Adipose tissue (tissue), 3 donors: Measurements from ENCODE around the gene SARDH. TPM values are rescaled to one million over a fixed set of nuclear protein-coding genes. Genes with fewer than 3 reads are reported as not detected.

Source experiments
- H3K27ac ChIP-seq: one replicate; pipeline ENCODE4 v1.5.1; 2013; ENCODE audit warnings: low read depth, low read length
- WGBS, 3 donors: extraction: QIAGEN DNeasy Blood & Tissue Kit; methylation state at CpG; one replicate each; pipeline ENCODE4 v1.1.7; 2013; 5-methylcytosine and 5-hydroxymethylcytosine counted together
- polyA plus RNA-seq, 3 donors: library from polyadenylated mRNA; stranded (reverse); fragments of 200-250 nt; gene quantifications; one replicate each; pipeline ENCODE4 v1.2.3, GENCODE V29; 2013
- donor health status: healthy with polysubstance abuse.
- donor health status: Bipolar disorder and iron deficiency.
- donor health status: healthy.

SARDH gene
- polyA plus RNA-seq, 3 donors = 1.2 to 6.5 (median 1.7) TPM

DNA sequence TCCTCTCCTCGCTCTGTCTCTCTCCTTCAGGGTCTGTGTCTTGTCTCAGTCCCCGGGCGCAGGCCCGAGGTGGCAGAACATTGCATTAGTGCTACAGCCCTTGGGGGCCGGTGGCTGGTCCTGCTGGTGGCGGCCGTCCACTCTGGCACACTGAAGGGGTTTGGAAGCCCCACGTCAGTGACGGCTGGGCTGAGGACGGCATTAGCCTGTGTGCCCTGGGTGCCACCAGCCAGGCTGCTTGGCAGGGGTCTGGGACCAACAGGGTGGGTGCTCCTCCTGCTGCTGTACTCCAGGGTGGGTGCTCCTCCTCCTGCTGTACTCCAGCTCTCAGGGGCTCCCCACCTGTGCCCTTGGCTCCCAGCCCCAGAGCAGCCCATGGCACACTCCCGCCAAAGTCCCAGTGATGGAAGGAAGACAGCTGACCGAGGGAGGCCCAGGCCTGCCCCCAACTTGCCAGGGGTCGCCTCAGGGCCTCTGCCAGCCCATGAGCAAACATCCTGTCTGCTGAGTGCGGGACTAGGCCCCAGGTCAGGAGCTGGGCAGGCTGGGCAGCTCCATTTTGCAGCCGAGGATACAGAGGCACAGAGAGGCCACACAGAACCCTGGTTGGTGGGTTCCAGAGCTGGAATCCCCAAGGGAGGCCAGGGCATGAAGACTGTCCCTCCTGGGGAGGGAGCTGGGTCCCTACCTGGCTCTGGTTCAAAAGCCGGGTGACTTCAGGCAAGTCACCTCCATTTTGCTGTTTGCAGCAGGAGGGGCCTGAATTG lies 27.3 kb downstream of the SARDH start:
- no peak overlapping the region for H3K27ac ChIP-seq
- WGBS, 3 donors = 85 to 88% (median 87%) methylated on average over 16 of the region's 16 CpGs

DNA sequence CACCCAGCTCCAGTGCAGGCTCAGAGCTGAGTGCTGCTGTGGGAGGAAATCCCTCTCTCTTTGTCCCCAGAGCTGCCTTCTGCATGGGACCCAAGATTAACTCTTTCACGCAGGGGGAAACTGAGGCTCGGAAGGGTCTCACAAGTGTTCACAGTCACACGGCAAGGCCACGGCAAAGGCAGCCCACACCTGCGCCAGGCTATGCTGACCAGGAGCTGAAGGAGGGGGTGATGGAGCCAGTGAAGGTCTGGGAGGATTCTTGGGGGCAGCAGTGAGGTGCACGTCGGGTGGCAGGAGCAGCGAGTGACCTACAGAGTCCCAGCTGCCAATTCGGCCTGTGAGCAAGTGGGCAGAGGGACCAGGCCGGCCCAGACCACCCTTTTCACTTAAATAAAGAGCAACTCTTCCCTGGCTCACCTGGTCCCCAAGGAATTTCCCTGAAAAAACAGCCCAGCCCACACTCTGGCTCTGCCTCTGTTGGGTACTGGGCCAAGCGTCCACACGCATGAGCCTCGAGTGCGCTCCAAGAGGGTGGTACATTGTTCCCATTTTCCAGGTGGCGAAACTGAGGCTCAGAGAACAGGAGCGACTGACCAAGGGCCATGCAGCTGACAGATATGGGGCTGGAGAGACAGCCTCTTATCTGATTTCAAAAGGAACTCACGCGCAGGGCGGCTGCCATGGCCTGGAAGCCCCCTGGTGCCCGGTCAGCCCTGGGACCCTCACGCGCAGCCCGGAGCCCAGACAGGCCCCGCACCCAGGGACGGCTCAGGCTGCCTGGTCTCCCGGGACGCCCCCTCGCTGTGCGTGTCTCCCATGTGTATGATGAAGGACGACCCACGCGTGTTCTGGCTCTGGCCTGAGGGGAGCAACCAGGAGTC lies 28.2 kb downstream of the SARDH start:
- WGBS, 3 donors = 91 to 93% (median 92%) methylated on average over 31 to 32 of the region's 32 CpGs
- H3K27ac ChIP-seq = no peak overlapping the region

DNA sequence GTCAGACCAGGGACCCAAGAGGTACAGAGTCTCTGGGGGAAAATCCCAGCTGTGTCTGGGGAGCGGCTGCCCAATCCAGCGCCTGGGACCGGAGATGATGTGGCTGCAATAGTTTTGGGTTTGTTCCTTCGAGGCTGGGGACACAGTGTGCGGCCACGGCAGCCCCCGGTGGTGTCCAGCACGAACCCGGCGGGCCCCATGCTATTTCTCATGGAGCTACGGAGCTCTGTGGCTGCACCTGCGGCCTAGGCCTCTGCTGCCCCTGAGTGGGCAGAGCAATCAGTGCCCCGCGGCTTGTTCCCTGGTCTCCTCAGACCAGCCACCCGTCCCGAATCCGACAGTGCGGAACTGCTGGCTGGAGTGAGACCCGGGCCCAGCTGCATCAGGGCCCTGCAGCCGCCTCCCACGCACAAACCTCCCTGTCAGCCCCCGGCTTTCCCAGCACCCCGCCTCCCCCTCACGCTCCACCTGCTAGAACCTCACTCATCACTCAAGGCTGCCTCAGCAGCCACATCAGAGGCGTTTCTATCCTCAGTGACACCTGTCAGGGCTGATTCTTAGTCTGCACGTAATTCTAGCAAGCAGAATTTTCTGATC lies 29.0 kb downstream of the SARDH start:
- H3K27ac ChIP-seq = no peak overlapping the region

DNA sequence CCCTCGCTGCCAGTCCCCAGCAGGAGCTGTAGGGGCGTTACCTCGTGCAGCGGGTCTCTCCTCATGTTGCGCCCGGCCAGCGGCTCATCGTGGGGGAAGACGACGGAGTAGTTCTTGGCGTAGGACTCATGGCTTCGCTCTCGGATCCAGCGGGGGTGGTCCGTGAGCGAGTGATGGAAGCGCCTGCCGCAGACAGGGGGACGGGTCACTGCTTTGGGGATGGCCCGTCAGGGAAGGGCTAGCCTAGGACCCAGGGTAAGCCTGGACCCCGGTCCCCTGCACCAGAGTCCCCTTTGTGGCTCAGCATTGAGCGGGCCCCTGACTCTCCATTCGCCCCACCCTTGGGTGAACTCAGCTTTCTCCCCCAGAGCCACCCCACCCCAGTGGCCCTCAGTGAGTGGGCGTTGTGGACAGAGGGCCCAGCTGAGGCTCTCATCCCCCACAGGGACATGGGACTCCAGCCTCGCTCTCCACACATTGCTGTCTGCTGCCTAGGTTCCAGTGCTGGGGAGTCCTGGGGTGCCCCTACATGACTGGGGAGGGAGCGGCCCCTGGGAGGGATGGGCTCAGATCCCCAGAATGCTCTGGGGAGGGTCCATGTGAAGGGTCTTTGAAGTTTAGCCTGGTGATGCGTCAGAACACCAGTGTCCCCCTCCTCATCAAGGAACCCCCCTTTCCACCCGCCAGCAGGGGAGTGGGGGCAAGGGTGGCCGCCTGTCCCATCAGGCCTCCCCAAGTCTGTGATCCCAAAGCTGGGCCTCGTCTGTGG lies 29.7 kb downstream of the SARDH start:
- WGBS, 3 donors = 89 to 93% (median 90%) methylated on average over 30 of the region's 30 CpGs
- no peak overlapping the region for H3K27ac ChIP-seq

More for the DNA sequence above, 29.0 kb downstream of the SARDH start:
- WGBS, 3 donors = 73 to 78% (median 77%) methylated on average over 26 of the region's 26 CpGs

DNA sequence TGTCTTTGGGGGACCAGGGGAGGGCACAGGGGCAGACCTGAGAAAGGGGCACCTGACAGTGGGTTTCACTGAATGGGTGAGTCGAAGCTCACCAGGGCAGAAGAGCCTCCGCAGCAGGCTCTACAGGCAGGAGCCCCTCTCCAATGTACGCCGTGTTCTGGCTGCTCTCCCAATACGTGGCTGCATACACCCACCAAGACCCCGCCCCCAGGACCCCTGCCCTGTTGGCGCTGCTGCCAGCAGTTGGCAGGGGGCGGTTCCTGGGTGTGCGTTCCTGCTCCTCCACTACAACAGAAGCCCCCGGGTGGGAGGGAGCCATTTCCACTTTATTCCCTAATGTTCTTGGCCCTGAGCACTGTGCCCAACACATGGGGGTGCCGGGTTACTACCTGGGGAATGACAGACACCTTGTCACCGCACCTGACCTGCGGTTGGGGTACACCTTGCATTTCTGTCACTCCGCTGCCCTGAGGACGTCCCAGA lies 30.3 kb downstream of the SARDH start:
- WGBS, 3 donors = 82 to 89% (median 85%) methylated on average over 15 of the region's 15 CpGs
- H3K27ac ChIP-seq = no peak overlapping the region

DNA sequence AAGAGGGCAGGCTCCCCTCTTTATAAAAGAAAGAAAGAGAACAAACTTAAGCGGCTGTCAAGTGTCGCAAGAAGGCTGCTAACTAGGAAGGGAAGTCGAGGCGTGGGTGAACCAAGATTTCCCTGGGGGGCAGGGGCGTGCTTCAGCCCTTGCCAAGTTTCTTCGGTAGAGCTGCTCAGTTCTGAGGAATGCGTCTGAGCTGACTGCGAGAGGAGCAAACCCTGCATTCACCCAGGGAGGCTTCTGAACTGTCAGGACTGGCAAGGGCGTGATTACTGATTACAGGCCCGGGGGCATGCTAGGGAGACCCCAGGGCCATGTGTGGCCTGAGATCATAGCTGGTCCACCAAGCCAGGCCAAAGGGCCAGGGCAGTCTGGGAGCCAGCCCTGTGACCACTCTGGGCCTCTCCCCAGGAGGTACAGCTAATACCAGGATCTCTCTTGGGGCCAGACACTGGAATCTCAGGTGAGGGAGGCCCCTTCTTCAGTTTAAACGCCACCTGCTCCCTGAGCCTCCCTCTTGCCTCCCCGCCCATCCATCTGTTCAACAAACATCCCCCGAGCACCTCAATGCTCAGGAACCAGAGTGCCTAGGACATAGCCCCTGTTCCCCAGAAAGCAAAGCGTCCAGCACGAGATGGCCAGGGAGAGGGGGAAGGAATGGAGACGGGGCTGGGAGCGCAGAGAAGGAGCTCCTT lies 30.9 kb downstream of the SARDH start:
- 58 to 80% (median 59%) methylated on average over 17 of the region's 17 CpGs for WGBS, 3 donors
- no peak overlapping the region for H3K27ac ChIP-seq

DNA sequence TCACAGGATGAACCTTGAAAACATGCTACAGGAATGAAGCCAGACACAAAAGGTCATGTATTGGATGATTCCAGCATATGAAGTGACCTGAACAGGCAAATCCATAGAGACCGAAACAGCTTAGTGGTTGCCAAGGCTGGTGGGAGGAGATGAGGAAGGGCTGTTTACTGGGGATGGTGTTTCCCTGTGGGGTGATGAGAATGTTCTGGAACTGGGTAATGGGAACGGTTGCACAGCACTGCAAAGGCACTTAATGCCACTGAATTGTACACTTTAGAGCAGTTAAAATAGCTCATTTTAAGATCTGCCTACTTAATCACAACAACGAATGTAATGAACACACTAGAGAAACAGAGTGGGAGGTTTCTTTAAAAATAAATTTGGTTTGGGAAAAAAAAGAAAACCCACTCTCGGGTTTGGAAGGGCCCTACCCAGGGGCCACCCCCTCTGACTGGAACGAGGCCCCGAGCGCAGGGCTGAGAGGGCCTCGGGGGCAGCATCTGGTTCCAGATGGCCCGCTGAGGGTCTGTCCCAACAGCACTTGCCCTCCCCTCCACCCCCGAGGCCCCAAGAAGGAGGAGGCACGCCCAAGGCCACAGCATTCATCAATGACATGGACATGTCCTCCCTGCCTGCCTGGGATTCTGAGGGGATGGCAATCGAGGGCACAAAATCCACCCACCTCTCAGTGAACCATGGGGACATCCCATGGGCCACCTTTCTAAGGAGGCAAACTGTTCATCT lies 31.7 kb downstream of the SARDH start:
- H3K27ac ChIP-seq = no peak overlapping the region
- 47 to 78% (median 58%) methylated on average over 12 of the region's 12 CpGs for WGBS, 3 donors

DNA sequence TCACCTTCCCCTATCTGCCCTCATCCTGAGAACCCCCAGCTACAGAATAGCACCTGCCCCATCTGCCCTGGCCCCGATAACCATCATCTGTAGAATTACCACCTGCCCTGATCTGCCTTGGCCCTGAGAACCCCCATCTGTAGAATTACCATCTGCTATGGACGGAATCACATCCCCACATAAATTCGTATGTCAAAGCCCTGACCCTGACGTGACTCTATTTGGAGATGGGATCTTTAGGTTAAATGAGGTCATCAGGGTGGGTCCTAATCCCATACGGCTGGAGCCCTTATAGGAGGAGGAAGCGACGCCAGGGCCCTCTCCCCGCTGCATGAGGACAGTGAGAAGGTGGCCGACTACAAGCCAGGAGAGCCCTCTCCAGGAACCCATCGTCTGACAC lies 32.6 kb downstream of the SARDH start:
- 82 to 94% (median 90%) methylated on average over 10 of the region's 10 CpGs for WGBS, 3 donors
- H3K27ac ChIP-seq = no peak overlapping the region

DNA sequence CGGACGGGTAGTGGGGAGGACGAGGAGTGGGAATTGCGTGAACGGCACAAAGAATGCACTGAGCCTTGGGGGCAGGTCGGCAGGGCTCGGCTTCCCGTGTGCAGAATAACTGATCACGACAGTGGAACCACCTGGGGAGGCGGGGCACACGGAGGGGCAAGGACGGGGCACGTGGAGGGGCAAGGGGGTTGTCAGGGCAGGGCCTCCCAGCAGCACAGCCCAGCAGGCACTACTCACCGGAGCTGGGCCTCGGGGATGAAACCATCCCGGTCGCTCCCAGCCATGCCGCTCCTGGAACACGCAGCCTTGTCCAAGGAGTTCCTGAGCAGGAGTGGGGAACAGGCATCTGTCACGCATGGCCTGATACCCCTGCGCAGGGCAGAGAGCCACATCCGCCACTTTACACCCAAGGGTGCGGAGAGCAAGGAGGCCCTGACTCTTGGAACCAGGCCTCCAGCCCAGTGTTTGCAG lies 33.4 kb downstream of the SARDH start:
- no peak overlapping the region for H3K27ac ChIP-seq
- WGBS, 3 donors = 90 to 95% (median 90%) methylated on average over 23 of the region's 23 CpGs

DNA sequence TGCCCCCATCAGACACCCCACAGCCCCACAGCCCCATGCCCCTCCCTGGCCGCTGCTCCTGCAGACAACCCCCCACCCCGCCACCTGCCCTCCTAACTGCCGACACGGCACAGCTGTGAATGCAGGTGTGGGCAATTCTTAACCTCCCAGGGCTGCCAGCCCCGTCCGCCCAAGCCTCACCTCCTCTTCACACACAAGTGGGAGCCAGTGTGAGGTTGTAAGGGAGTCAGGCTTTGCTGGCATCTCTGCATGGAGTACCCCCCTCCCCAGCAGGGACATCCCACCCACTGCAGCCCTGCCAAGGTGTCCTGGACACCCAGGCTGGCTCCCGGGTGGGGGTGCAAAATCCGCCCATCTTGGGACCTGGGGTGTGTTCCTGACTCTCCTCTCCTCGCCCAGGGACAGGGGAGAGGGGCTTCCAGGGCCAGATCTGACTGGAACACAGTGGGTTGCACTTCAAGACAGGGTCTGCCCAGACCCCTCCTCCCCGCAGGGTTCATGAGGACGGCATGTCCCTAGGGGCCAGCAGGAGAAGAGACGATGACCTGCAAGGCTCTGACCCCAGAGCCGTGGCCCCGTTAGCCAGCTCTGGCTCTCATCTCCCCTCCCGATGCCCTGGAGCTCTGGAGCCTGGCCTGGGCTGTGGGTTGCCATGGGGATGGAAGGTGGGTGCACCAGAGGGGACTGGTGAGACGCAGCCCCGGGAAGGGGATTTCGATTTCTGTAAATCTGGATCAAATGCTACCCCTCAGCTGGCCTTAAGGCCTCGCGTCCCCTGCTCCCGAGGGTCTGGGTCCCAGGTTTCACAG lies 34.4 kb downstream of the SARDH start:
- H3K27ac ChIP-seq = no peak overlapping the region
- WGBS, 3 donors = 78 to 84% (median 80%) methylated on average over 20 to 21 of the region's 21 CpGs

DNA sequence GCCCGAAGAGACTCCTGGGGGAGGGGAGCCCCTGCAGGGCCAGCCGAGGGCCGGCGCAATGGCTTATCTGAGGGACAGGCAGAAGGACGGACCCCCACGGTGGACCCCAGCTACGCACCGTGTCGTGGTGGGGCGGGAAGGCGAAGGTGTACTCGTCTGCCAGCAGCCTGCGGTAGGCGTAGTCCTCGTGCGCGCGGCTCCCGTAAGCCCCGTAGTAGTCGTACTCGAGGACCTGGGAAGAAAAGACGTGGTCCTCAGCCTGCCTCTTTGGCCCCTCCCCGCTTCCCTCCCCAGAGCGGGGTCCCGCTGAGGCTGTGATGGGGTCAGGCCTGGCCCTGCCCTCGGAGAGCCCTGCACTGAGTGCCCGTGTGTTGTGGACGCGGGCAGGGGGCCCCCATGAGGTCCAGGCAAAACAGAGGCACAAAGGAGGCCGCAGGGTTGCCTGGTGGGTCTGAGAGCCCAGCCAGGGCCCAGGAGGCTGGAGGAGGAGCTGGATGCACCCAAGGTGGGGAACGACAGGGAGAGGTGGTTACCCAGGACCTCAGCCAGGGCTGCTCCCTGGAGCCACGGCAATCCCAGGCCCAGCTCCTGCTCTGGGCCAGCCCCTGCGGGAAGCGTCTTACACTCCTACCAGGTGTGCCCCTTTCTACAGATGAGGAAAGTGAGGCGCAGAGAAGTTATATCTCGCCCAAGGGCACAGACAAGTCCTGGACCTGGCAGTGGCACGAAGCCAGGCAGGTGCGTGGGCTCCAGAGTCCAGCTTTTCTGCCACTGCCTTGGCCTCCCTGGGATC lies 35.2 kb downstream of the SARDH start:
- no peak overlapping the region for H3K27ac ChIP-seq
- WGBS, 3 donors = 36 to 52% (median 48%) methylated on average over 36 to 39 of the region's 39 CpGs

DNA sequence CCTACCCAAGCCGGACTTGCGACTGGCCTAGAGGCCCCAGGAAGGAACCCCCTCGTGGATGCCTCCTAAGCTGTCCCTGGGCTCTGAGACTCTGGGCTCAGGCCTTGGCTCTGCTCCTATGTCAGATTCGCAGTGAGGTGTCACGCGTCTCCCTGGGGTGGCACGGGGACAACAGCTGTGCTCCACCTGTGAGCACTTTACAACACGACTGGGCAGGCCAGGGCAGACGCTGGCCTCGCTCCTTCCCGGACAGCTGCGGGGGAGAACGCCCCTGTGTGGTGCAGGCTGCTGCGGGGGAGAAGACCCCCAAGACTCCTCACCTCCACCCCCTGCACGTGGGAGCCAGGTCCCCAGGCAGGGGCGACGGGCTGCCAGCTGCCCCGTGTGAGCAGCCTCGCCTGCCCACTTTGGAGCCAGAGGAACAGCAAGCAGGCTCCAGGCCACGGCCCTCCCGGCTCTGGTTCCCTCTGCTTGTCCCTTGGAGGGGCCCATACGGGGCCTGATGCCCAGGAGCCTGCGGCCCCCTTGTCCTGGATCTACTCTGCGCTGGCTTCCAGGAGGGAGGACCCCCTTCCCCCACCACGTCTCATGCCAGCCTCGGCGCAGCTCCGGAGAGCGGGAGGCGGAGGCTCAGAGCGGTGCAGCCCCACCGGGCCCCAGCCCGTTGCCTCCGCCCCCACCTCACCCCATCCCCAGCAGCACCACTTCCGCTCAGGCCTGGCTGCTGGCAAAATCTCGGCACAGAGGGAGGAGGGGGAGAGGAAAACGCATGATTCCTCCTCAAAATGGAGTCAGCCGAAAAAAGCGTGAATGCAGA lies 36.0 kb downstream of the SARDH start:
- H3K27ac ChIP-seq = no peak overlapping the region
- 35 to 61% (median 36%) methylated on average over 33 to 39 of the region's 39 CpGs for WGBS, 3 donors

DNA sequence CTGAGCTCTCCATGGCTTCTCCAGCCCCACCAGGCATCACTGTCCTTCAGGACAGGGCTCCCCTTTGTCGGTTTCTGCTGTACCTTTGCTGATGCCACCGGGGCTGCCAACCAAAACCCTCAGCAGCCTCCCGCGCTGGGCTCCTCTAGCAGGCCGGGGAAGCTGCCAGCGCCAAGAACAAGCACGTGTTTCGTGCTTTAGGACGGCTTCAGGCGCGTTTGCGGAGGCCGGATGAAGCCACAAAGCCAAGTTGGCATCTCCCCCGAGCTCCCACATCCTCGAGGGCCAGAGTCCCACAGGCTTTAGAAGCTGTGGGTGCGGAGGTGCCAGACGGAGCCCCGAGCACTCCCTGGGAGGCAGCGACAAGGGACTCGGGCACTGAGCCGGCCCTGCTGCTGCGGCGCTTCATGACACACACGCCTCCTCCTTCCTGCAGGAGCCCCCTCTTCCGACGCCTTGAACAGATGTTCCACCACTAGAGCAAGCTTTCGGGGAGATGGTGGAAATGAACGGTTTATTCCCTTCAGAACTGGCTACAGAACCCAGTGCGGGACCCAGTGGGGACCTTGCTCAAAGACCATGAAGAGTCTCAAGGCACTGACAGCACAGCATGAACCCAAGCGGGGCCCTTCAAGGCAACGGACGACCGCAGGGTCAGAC lies 36.7 kb downstream of the SARDH start:
- no peak overlapping the region for H3K27ac ChIP-seq
- 70 to 79% (median 79%) methylated on average over 33 of the region's 33 CpGs for WGBS, 3 donors

DNA sequence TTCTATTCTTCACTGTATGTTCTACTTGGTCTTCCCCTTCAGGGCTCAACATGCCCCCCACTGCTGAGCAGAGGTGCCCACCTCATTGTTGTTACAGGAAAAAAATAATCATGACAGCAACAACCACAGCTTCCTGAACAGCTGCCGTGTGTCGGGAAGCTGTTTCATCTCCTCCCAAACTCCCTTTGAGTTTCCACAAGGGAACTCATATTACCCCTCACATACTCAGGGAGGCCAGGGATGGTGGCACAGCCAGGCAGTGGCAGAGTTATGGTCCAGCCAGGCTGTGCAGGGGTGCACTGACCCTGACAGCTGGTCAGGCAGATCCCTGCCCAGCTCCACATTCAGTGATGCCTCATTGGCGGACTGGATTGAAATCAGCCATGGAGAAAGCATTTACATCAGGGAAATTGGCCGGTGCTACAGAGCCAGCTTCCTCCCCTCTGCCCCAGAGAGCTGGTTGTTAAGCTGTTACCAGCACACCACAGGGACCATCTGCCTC lies 37.3 kb downstream of the SARDH start:
- H3K27ac ChIP-seq = no peak overlapping the region
- 39 to 82% (median 44%) methylated on average over 4 of the region's 4 CpGs for WGBS, 3 donors
